Measurements from ENCODE around the gene CELSR2. TPM values are rescaled to one million over a fixed set of nuclear protein-coding genes. Genes with fewer than 3 reads are reported as not detected.
A peak's percentile ranks its signal among the peaks of the same experiment; 100 is the strongest.

Gene CELSR2
- total RNA-seq, 1 experiment from 2014 or later, result 17.1 TPM

DNA sequence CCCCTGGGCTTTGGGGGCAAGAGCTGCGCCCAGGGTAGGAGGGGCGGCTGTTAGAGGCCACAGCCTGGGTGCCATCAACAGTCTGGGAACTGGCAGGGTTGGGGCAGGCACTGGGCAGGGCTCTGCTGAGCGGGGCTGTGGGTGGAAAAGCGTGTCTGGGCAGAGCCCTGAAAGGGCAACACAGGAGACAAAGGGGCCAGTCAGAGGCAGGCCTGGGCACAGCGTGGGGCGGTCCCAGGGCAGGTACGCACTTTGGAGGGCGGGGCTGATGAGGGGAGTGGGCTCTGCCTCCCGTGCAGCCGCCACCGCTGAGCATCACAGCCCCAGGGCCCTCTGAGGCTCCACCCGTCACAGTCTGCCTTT lies 13.9 kb downstream of the CELSR2 start:
- POLR2A ChIA-PET, result no interaction called here
- Histone ChIP-seq H3K9ac (ENCODE audit: low read length) (no peak overlapping the region), H3K4me1 (ENCODE audit: control insufficient read depth in 1 of 2, insufficient read depth in 2 of 2, low read length in 2 of 2) (peaks cover 0 to 9% of the 10 kb centered on the region in 2 experiments; a peak in 2 of 4 replicates), H2AFZ (ENCODE audit: low read depth, low read length, poor library complexity, severe bottlenecking) (no peak overlapping the region), H3K9me2 (ENCODE audit: insufficient read depth) (no peaks in the 10 kb centered on the region), H4K20me1 (ENCODE audit: insufficient read depth) (no peaks in the 10 kb centered on the region), H3K79me2 (ENCODE audit: insufficient read depth, low read length) (no peaks in the 10 kb centered on the region), H3K36me3 (ENCODE audit: control insufficient read depth in 1 of 2, insufficient read depth in 2 of 2, low read length in 2 of 2) (peaks cover 0 to 4% of the 10 kb centered on the region in 2 experiments; a peak in 1 of 4 replicates), H3K9me3 (ENCODE audit: control insufficient read depth in 1 of 2, insufficient read depth in 1 of 2, low read depth in 1 of 2, low read length in 2 of 2) (no peaks in the 10 kb centered on the region), H3K27me3 (ENCODE audit: insufficient read depth, low read length) (no peaks in the 10 kb centered on the region), H3K4me3 (replicated peaks in 1 of 2; ENCODE audit: low read depth in 1 of 2, low read length in 2 of 2) (no peak overlapping the region), H3K27ac (ENCODE audit: low read depth, low read length) (peak overlapping the region; percentile 2; the same call in 1 of the 2 replicates), H3K4me2 (ENCODE audit: low read length) (no peak overlapping the region)
- CTCF ChIA-PET, result interaction anchor here (1.0 kb wide), 1 partner anchor 21 kb away, joined by 3 read pairs; no protein-coding TSS in a partner anchor
- TF ChIP-seq, protein P1, sequence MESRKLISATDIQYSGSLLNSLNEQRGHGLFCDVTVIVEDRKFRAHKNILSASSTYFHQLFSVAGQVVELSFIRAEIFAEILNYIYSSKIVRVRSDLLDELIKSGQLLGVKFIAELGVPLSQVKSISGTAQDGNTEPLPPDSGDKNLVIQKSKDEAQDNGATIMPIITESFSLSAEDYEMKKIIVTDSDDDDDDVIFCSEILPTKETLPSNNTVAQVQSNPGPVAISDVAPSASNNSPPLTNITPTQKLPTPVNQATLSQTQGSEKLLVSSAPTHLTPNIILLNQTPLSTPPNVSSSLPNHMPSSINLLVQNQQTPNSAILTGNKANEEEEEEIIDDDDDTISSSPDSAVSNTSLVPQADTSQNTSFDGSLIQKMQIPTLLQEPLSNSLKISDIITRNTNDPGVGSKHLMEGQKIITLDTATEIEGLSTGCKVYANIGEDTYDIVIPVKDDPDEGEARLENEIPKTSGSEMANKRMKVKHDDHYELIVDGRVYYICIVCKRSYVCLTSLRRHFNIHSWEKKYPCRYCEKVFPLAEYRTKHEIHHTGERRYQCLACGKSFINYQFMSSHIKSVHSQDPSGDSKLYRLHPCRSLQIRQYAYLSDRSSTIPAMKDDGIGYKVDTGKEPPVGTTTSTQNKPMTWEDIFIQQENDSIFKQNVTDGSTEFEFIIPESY (IDR thresholded peaks at IDR 0.05; ENCODE audit: extremely low read depth, insufficient replicate concordance, low read length), result no peak
- no peak for TF ChIP-seq JUND (IDR thresholded peaks at IDR 0.05)
- no peak for TF ChIP-seq RAD21 (IDR thresholded peaks at IDR 0.05; ENCODE audit: low read depth)
- TF ChIP-seq, protein P2, sequence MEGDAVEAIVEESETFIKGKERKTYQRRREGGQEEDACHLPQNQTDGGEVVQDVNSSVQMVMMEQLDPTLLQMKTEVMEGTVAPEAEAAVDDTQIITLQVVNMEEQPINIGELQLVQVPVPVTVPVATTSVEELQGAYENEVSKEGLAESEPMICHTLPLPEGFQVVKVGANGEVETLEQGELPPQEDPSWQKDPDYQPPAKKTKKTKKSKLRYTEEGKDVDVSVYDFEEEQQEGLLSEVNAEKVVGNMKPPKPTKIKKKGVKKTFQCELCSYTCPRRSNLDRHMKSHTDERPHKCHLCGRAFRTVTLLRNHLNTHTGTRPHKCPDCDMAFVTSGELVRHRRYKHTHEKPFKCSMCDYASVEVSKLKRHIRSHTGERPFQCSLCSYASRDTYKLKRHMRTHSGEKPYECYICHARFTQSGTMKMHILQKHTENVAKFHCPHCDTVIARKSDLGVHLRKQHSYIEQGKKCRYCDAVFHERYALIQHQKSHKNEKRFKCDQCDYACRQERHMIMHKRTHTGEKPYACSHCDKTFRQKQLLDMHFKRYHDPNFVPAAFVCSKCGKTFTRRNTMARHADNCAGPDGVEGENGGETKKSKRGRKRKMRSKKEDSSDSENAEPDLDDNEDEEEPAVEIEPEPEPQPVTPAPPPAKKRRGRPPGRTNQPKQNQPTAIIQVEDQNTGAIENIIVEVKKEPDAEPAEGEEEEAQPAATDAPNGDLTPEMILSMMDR (IDR thresholded peaks at IDR 0.05 in 2 of 3, conservative IDR thresholded peaks at IDR 0.05 in 1 of 3; ENCODE audit: borderline replicate concordance in 1 of 3, insufficient read depth in 1 of 3, low read depth in 2 of 3, low read length in 2 of 3), result no peak
- no peak for TF ChIP-seq SIN3A (IDR thresholded peaks at IDR 0.05; ENCODE audit: low read depth)
- TF ChIP-seq FOSL1 (IDR thresholded peaks at IDR 0.05; ENCODE audit: low read depth), result no peak
- TF ChIP-seq, protein P3, sequence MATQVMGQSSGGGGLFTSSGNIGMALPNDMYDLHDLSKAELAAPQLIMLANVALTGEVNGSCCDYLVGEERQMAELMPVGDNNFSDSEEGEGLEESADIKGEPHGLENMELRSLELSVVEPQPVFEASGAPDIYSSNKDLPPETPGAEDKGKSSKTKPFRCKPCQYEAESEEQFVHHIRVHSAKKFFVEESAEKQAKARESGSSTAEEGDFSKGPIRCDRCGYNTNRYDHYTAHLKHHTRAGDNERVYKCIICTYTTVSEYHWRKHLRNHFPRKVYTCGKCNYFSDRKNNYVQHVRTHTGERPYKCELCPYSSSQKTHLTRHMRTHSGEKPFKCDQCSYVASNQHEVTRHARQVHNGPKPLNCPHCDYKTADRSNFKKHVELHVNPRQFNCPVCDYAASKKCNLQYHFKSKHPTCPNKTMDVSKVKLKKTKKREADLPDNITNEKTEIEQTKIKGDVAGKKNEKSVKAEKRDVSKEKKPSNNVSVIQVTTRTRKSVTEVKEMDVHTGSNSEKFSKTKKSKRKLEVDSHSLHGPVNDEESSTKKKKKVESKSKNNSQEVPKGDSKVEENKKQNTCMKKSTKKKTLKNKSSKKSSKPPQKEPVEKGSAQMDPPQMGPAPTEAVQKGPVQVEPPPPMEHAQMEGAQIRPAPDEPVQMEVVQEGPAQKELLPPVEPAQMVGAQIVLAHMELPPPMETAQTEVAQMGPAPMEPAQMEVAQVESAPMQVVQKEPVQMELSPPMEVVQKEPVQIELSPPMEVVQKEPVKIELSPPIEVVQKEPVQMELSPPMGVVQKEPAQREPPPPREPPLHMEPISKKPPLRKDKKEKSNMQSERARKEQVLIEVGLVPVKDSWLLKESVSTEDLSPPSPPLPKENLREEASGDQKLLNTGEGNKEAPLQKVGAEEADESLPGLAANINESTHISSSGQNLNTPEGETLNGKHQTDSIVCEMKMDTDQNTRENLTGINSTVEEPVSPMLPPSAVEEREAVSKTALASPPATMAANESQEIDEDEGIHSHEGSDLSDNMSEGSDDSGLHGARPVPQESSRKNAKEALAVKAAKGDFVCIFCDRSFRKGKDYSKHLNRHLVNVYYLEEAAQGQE (IDR thresholded peaks at IDR 0.05; ENCODE audit: low read depth), result no peak
- TF ChIP-seq POLR2A (IDR thresholded peaks at IDR 0.05; ENCODE audit: borderline replicate concordance, extremely low read depth, insufficient read depth, insufficient read length), result no peak
- no peak for TF ChIP-seq YY1 (IDR thresholded peaks at IDR 0.05; ENCODE audit: extremely low read depth, insufficient replicate concordance, low read depth, low read length)
- no peak for TF ChIP-seq POLR2AphosphoS5 (IDR thresholded peaks at IDR 0.05; ENCODE audit: low read depth, low read length)
- TF ChIP-seq ZFX (IDR thresholded peaks at IDR 0.05), result no peak
- no peak for TF ChIP-seq ELF1 (IDR thresholded peaks at IDR 0.05; ENCODE audit: borderline replicate concordance, low read depth)
- no peak for TF ChIP-seq EZH2 (IDR thresholded peaks at IDR 0.05)
- no peak for TF ChIP-seq SP1 (IDR thresholded peaks at IDR 0.05; ENCODE audit: low read depth)
- TF ChIP-seq TCF7L2 (IDR thresholded peaks at IDR 0.05; ENCODE audit: borderline replicate concordance, extremely low read depth, insufficient read depth, insufficient read length), result no peak
- TF ChIP-seq, protein P4, sequence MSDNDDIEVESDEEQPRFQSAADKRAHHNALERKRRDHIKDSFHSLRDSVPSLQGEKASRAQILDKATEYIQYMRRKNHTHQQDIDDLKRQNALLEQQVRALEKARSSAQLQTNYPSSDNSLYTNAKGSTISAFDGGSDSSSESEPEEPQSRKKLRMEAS (IDR thresholded peaks at IDR 0.05), result no peak
- TF ChIP-seq, protein P5, sequence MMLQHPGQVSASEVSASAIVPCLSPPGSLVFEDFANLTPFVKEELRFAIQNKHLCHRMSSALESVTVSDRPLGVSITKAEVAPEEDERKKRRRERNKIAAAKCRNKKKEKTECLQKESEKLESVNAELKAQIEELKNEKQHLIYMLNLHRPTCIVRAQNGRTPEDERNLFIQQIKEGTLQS (IDR thresholded peaks at IDR 0.05), result no peak
- TF ChIP-seq ZNF274 (IDR thresholded peaks at IDR 0.05; ENCODE audit: low read depth, low read length), result no peak
- intact Hi-C loops (cut with micrococcal nuclease), result loop anchor here (2.0 kb wide), 5 partner anchors 62 to 434 kb away; no protein-coding TSS in a partner anchor
- DNase-seq (ENCODE audit: low read depth, low spot score) (no peak), ATAC-seq (peak; percentile 38)
- RAD21 ChIA-PET (ENCODE audit: low non-redundant PET in 1 of 2, low total read pairs in 2 of 2, uncharacterized antibody in 2 of 2, unreplicated experiment in 2 of 2), result no interaction called here
- BruUV-seq (replicated peaks), result no TSS peak
